ENCODE measurements around the gene PLCB1.
"Not testable (repeated sequence)": the region's sequence is repeated elsewhere in the genome, so short reads cannot be mapped to it uniquely, and the experiment has no call there.

Gene PLCB1

GRCh38 chr20:8431538-8432434 is 299.7 kb downstream of the PLCB1 start:
- DNase-seq (ENCODE audit: extremely low read depth in 1 of 2, low read depth in 1 of 2), result no peak

- DNase-seq (ENCODE audit: extremely low read depth in 1 of 2, low read depth in 1 of 2), result no peak
Observed at GRCh38 chr20:8432435-8433148, 300.5 kb downstream of the PLCB1 start.

- no peak for DNase-seq (ENCODE audit: extremely low read depth in 1 of 2, low read depth in 1 of 2)
Observed at GRCh38 chr20:8433291-8433690, 301.2 kb downstream of the PLCB1 start.

GRCh38 chr20:8434326-8434876 is 302.3 kb downstream of the PLCB1 start:
- DNase-seq (ENCODE audit: extremely low read depth in 1 of 2, low read depth in 1 of 2), result no peak

GRCh38 chr20:8435285-8436035 is 303.4 kb downstream of the PLCB1 start:
- no peak for DNase-seq (ENCODE audit: extremely low read depth in 1 of 2, low read depth in 1 of 2)

- not testable (repeated sequence) for DNase-seq (ENCODE audit: extremely low read depth in 1 of 2, low read depth in 1 of 2)
Observed at GRCh38 chr20:8436938-8437337, 304.9 kb downstream of the PLCB1 start.

GRCh38 chr20:8438748-8439147 is 306.7 kb downstream of the PLCB1 start:
- no peak for DNase-seq (ENCODE audit: extremely low read depth in 1 of 2, low read depth in 1 of 2)

- DNase-seq (ENCODE audit: extremely low read depth in 1 of 2, low read depth in 1 of 2), result no peak
Observed at GRCh38 chr20:8443464-8444072, 311.5 kb downstream of the PLCB1 start.

GRCh38 chr20:8447262-8448120 is 315.4 kb downstream of the PLCB1 start:
- DNase-seq (ENCODE audit: extremely low read depth in 1 of 2, low read depth in 1 of 2), result no peak

- no peak for DNase-seq (ENCODE audit: extremely low read depth in 1 of 2, low read depth in 1 of 2)
Observed at GRCh38 chr20:8449123-8449522, 317.1 kb downstream of the PLCB1 start.

GRCh38 chr20:8454137-8454712 is 322.2 kb downstream of the PLCB1 start:
- DNase-seq (ENCODE audit: extremely low read depth in 1 of 2, low read depth in 1 of 2), result peak in 1 of 2 donors; percentile 6

GRCh38 chr20:8456765-8457164 is 324.7 kb downstream of the PLCB1 start:
- DNase-seq (ENCODE audit: extremely low read depth in 1 of 2, low read depth in 1 of 2), result no peak

- no peak for DNase-seq (ENCODE audit: extremely low read depth in 1 of 2, low read depth in 1 of 2)
Observed at GRCh38 chr20:8457978-8458377, 325.9 kb downstream of the PLCB1 start.

GRCh38 chr20:8461186-8461585 is 329.1 kb downstream of the PLCB1 start:
- no peak for DNase-seq (ENCODE audit: extremely low read depth in 1 of 2, low read depth in 1 of 2)

GRCh38 chr20:8464368-8464767 is 332.3 kb downstream of the PLCB1 start:
- no peak for DNase-seq (ENCODE audit: extremely low read depth in 1 of 2, low read depth in 1 of 2)

GRCh38 chr20:8466781-8467180 is 334.7 kb downstream of the PLCB1 start:
- DNase-seq (ENCODE audit: extremely low read depth in 1 of 2, low read depth in 1 of 2), result not testable (repeated sequence)

GRCh38 chr20:8470156-8470555 is 338.1 kb downstream of the PLCB1 start:
- DNase-seq (ENCODE audit: extremely low read depth in 1 of 2, low read depth in 1 of 2), result no peak

GRCh38 chr20:8471465-8471864 is 339.4 kb downstream of the PLCB1 start:
- no peak for DNase-seq (ENCODE audit: extremely low read depth in 1 of 2, low read depth in 1 of 2)

- no peak for DNase-seq (ENCODE audit: extremely low read depth in 1 of 2, low read depth in 1 of 2)
Observed at GRCh38 chr20:8473459-8473858, 341.4 kb downstream of the PLCB1 start.

Data from stimulated activated CD8-positive, alpha-beta memory T cell treated with anti-CD3 and anti-CD28 coated beads, Interleukin-7, amount 100 ng/mL, for 48 hours (primary cell).